Liver (tissue), 9 donors: ENCODE measurements around the gene HIP1. TPM values are rescaled to one million over a fixed set of nuclear protein-coding genes. Genes with fewer than 3 reads are reported as not detected.

ENCODE experiments used
- DNase-seq: peaks from one replicate; pipeline ENCODE4 v3.0.0-alpha.2; 2017; ENCODE audit warnings: low spot score
- H3K27ac ChIP-seq, 2 donors: one replicate each; pipeline ENCODE4 v1.7.0; 2013; ENCODE audit warnings: inconsistent platforms in 2 of 2, low read length in 2 of 2, control low read depth in 1 of 2, low read depth in 1 of 2, mild to moderate bottlenecking in 1 of 2
- H3K27me3 ChIP-seq, 4 donors: one replicate each; pipeline versions ENCODE4 v1.6.1 to v1.7.0; 2013; ENCODE audit warnings: low read length in 3 of 4, inconsistent platforms in 1 of 4, mild to moderate bottlenecking in 1 of 4, moderate library complexity in 1 of 4; ENCODE audit not compliant: control insufficient read depth in 4 of 4, insufficient read depth in 4 of 4
- H3K36me3 ChIP-seq, 4 donors: one replicate each; pipeline versions ENCODE4 v1.6.1 to v1.7.0; 2013; ENCODE audit warnings: low read length in 3 of 4, mild to moderate bottlenecking in 3 of 4, low read depth in 1 of 4, moderate library complexity in 1 of 4; ENCODE audit not compliant: control insufficient read depth in 4 of 4, insufficient read depth in 3 of 4
- H3K4me1 ChIP-seq, 4 donors: one replicate each; pipeline versions ENCODE4 v1.6.1 to v1.7.0; 2013; ENCODE audit warnings: low read length in 3 of 4, mild to moderate bottlenecking in 3 of 4, moderate library complexity in 1 of 4; ENCODE audit not compliant: control insufficient read depth in 4 of 4, insufficient read depth in 4 of 4
- H3K4me3 ChIP-seq, 3 donors: one replicate each; pipeline versions ENCODE4 v1.6.1 to v1.7.0; 2013; ENCODE audit warnings: low read length in 3 of 3, control low read depth in 1 of 3, low read depth in 1 of 3, mild to moderate bottlenecking in 1 of 3
- H3K9ac ChIP-seq, 2 donors: one replicate each; pipeline ENCODE4 v1.7.0; 2013; ENCODE audit warnings: low read length in 2 of 2, mild to moderate bottlenecking in 2 of 2, moderate library complexity in 2 of 2, control low read depth in 1 of 2, low read depth in 1 of 2
- H3K9me3 ChIP-seq, 4 donors: one replicate each; pipeline versions ENCODE4 v1.6.1 to v1.7.0; 2013; ENCODE audit warnings: low read length in 3 of 4; ENCODE audit not compliant: control insufficient read depth in 4 of 4
- EGR1 ChIP-seq, 2 donors: IDR thresholded peaks; 2 replicates each; pipeline ENCODE4 v1.6.1; 2016 to 2018; ENCODE audit warnings: antibody characterized with exemption in 2 of 2, low read depth in 2 of 2
- FOXA1 ChIP-seq: IDR thresholded peaks from 2 replicates; pipeline ENCODE4 v1.6.1; 2016; ENCODE audit warnings: antibody characterized with exemption
- FOXA2 ChIP-seq: IDR thresholded peaks from 2 replicates; pipeline ENCODE4 v1.6.1; 2016; ENCODE audit warnings: antibody characterized with exemption
- GABPA ChIP-seq, 2 donors: IDR thresholded peaks in 1 of 2; conservative IDR thresholded peaks in 1 of 2; 2 replicates each; pipeline ENCODE4 v1.6.1; 2016; ENCODE audit warnings: antibody characterized with exemption in 2 of 2, mild to moderate bottlenecking in 1 of 2, moderate library complexity in 1 of 2
- HNF4A ChIP-seq, 2 donors: conservative IDR thresholded peaks; 2 replicates each; pipeline ENCODE4 v1.6.1; 2016; ENCODE audit warnings: antibody characterized with exemption in 2 of 2, mild to moderate bottlenecking in 2 of 2
- HNF4G ChIP-seq: IDR thresholded peaks from 2 replicates; pipeline ENCODE4 v1.6.1; 2016; ENCODE audit warnings: antibody characterized with exemption
- JUND ChIP-seq, 2 donors: IDR thresholded peaks; 2 replicates each; pipeline ENCODE4 v1.6.1; 2016; ENCODE audit warnings: antibody characterized with exemption in 2 of 2
- MAX ChIP-seq: IDR thresholded peaks from 2 replicates; pipeline ENCODE4 v1.6.1; 2016; ENCODE audit warnings: antibody characterized with exemption
- NR2F2 ChIP-seq: IDR thresholded peaks from 2 replicates; pipeline ENCODE4 v1.6.1; 2016; ENCODE audit warnings: antibody characterized with exemption
- RAD21 ChIP-seq, 2 donors: IDR thresholded peaks; 2 replicates each; pipeline ENCODE4 v1.6.1; 2016; ENCODE audit warnings: antibody characterized with exemption in 2 of 2, mild to moderate bottlenecking in 2 of 2
- REST ChIP-seq: IDR thresholded peaks from 2 replicates; pipeline ENCODE4 v1.6.1; 2016; ENCODE audit warnings: antibody characterized with exemption, mild to moderate bottlenecking
- RXRA ChIP-seq, 2 donors: IDR thresholded peaks; 2 replicates each; pipeline ENCODE4 v1.6.1; 2017 to 2018; ENCODE audit warnings: antibody characterized with exemption in 2 of 2, mild to moderate bottlenecking in 1 of 2
- SP1 ChIP-seq: IDR thresholded peaks from 2 replicates; pipeline ENCODE4 v1.6.1; 2018; ENCODE audit warnings: antibody characterized with exemption, mild to moderate bottlenecking
- TAF1 ChIP-seq: conservative IDR thresholded peaks from 2 replicates; pipeline ENCODE4 v1.6.1; 2016; ENCODE audit warnings: antibody characterized with exemption, mild to moderate bottlenecking
- YY1 ChIP-seq: IDR thresholded peaks from 2 replicates; pipeline ENCODE4 v1.6.1; 2016; ENCODE audit warnings: antibody characterized with exemption, mild to moderate bottlenecking
- ZBTB33 ChIP-seq: IDR thresholded peaks from 2 replicates; pipeline ENCODE4 v1.6.1; 2016; ENCODE audit warnings: antibody characterized with exemption
- WGBS: extraction: QIAGEN DNeasy Blood & Tissue Kit; methylation state at CpG from one replicate; pipeline ENCODE4 v1.1.7; 2013; 5-methylcytosine and 5-hydroxymethylcytosine counted together
- polyA plus RNA-seq, 2 donors: library from polyadenylated mRNA; stranded (reverse) in 1 of 2; unstranded in 1 of 2; fragments of 200-250 nt in 1 of 2; fragments of >200 nt in 1 of 2; fragmentation: Nextera tagmentation in 1 of 2; extraction: Ambion mirVana in 1 of 2; gene quantifications; one replicate each; pipeline versions ENCODE4 v1.2.1 to v1.2.3, GENCODE V29; 2013 to 2015
- total RNA-seq, 2 donors: library from RNA; depleted of rRNA; stranded (reverse); fragments of >200 nt; gene quantifications; one replicate each; pipeline ENCODE4 v1.2.3, GENCODE V29; 2014
- TF ChIP-seq, protein P1 (sequence below): IDR thresholded peaks from 2 replicates; pipeline ENCODE4 v1.6.1; 2016; ENCODE audit warnings: antibody characterized with exemption
- TF ChIP-seq, protein P2 (sequence below): fragments of 150-350 bp; IDR thresholded peaks from 2 replicates; pipeline ENCODE4 v1.5.1; 2017; ENCODE audit warnings: improper control_type of control experiment, low read depth, low read length; ENCODE audit not compliant: missing input control
- donor health status: healthy.
- donor health status: healthy.
- donor health status: healthy.
- donor health status: healthy.
- donor health status: healthy.

Gene HIP1
- total and polyA plus RNA-seq, 4 donors: 3.8 to 13.6 (median 7.8) TPM

GRCh38 chr7:75691793-75692543, 46.8 kb downstream of the HIP1 start (continued):
- TF ChIP-seq EGR1 (IDR thresholded peaks at IDR 0.05; ENCODE audit: low read depth in 2 of 2): no peak
- TF ChIP-seq YY1: peak; percentile 25

GRCh38 chr7:75690121-75690523, 48.6 kb downstream of the HIP1 start:
- peaks cover 0 to 4% (median 2%) of the 10 kb centered on the region in 4 donors for H3K4me1 ChIP-seq
- no peak overlapping the region for H3K27ac ChIP-seq
- H3K9ac ChIP-seq: no peak overlapping the region
- WGBS: 87% methylated on average over 5 of the region's 5 CpGs
- TF ChIP-seq RAD21 (IDR thresholded peaks at IDR 0.05) (no peak), JUND (IDR thresholded peaks at IDR 0.05) (no peak), RXRA (IDR thresholded peaks at IDR 0.05) (no peak), FOXA1 (no peak), ZBTB33 (no peak), HNF4G (no peak), GABPA (IDR thresholded peaks at IDR 0.05 in 1 of 2, conservative IDR thresholded peaks at IDR 0.05 in 1 of 2) (no peak), YY1 (no peak), EGR1 (IDR thresholded peaks at IDR 0.05; ENCODE audit: low read depth in 2 of 2) (no peak), REST (no peak), TAF1 (no peak), HNF4A (conservative IDR thresholded peaks at IDR 0.05) (no peak), NR2F2 (no peak), MAX (no peak), FOXA2 (no peak), SP1 (no peak)
- TF ChIP-seq, protein P1, sequence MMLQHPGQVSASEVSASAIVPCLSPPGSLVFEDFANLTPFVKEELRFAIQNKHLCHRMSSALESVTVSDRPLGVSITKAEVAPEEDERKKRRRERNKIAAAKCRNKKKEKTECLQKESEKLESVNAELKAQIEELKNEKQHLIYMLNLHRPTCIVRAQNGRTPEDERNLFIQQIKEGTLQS: no peak
- TF ChIP-seq, protein P2, sequence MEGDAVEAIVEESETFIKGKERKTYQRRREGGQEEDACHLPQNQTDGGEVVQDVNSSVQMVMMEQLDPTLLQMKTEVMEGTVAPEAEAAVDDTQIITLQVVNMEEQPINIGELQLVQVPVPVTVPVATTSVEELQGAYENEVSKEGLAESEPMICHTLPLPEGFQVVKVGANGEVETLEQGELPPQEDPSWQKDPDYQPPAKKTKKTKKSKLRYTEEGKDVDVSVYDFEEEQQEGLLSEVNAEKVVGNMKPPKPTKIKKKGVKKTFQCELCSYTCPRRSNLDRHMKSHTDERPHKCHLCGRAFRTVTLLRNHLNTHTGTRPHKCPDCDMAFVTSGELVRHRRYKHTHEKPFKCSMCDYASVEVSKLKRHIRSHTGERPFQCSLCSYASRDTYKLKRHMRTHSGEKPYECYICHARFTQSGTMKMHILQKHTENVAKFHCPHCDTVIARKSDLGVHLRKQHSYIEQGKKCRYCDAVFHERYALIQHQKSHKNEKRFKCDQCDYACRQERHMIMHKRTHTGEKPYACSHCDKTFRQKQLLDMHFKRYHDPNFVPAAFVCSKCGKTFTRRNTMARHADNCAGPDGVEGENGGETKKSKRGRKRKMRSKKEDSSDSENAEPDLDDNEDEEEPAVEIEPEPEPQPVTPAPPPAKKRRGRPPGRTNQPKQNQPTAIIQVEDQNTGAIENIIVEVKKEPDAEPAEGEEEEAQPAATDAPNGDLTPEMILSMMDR: no peak
- H3K9me3 ChIP-seq: no peaks in the 10 kb centered on the region
- H3K4me3 ChIP-seq: no peak overlapping the region
- no peak for DNase-seq
- no peaks in the 10 kb centered on the region for H3K36me3 ChIP-seq
- no peaks in the 10 kb centered on the region for H3K27me3 ChIP-seq
